GM12801 (cell line): ENCODE data around the gene PLAAT3.

ENCODE experiments used
- TF ChIP-seq, protein P1 (sequence below): IDR thresholded peaks from one replicate; pipeline ENCODE4 v1.5.1; 2011; ENCODE audit warnings: control low read depth; ENCODE audit not compliant: insufficient read length; ENCODE audit errors: extremely low read depth

Gene PLAAT3

DNA sequence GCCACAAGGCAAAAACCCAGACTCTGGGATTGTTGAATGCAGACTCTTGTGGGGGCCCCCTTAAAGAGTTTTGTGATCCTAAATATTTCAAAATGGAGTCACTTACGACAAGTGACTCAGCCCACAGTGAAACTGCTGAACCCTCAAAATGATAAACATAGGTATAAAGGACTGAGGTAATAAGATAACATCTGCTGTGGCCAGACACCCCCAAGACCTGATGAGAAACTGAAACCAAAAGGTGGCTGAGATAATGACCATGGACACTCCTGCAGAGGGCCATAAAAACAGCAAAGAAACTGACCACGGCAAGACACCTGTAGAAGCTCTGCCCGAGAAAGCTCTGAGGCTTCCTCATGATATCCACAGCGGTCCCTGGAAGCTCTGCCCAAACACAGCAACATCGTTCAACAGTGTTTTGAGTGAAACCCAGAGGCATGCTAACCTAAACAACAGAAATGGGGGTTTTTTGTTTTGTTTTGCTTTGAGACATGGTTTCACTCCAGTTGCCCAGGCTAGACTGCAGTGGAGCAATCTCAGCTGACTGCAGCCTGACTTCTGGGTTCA, 79.3 kb downstream of the PLAAT3 start:
- TF ChIP-seq, protein P1, sequence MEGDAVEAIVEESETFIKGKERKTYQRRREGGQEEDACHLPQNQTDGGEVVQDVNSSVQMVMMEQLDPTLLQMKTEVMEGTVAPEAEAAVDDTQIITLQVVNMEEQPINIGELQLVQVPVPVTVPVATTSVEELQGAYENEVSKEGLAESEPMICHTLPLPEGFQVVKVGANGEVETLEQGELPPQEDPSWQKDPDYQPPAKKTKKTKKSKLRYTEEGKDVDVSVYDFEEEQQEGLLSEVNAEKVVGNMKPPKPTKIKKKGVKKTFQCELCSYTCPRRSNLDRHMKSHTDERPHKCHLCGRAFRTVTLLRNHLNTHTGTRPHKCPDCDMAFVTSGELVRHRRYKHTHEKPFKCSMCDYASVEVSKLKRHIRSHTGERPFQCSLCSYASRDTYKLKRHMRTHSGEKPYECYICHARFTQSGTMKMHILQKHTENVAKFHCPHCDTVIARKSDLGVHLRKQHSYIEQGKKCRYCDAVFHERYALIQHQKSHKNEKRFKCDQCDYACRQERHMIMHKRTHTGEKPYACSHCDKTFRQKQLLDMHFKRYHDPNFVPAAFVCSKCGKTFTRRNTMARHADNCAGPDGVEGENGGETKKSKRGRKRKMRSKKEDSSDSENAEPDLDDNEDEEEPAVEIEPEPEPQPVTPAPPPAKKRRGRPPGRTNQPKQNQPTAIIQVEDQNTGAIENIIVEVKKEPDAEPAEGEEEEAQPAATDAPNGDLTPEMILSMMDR: no peak

DNA sequence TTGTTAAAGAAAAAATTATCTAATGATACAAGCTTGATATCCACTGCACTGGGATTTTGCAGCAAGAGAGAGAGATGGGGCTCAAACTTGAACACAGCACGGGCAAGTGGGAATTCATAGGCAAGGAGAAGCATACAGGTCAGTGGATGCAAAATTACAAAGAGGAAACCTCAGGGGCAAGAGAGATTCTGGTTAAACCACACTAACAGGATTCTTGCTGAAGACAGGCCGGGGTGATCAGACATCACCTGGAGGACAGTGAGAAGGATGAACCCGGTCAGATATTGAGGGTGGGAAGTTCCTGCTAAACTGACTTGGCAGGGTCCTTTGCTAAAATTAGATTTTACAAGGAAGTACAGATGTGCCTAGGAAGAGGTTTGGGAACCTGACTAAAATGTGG, 80.2 kb downstream of the PLAAT3 start:
- TF ChIP-seq, protein P1: no peak

DNA sequence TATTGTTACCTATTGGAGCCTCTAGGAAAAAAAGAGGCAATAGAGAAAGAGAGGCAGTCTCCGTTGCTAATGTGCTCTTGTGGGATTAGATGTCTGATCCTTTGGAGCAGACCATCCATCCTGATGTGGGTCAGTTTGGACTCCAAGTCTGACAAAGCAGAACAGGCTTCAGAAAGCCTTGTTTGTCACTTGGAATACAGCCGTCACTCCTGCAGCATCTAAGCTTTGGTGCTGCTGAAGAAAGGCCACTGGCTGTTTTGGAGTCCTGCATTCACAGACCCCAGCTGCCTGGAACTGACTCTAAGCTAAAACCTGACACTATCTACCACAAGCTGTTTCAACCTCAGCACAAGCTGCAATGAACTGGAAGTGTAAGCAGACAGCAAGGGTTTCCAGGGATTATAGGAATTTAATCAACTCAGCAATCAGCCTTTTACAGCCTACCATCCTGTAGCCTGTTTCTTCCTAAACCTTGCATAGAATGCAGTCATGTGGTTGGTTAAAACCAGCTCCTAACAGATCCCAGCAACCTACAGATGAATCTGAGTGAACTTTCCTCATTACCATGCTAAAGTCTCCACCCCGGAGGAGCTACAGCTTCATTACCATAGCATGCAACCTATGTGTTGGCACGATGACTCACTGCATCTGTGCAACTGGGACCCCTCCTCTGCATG, 81.3 kb downstream of the PLAAT3 start:
- TF ChIP-seq, protein P1: no peak

DNA sequence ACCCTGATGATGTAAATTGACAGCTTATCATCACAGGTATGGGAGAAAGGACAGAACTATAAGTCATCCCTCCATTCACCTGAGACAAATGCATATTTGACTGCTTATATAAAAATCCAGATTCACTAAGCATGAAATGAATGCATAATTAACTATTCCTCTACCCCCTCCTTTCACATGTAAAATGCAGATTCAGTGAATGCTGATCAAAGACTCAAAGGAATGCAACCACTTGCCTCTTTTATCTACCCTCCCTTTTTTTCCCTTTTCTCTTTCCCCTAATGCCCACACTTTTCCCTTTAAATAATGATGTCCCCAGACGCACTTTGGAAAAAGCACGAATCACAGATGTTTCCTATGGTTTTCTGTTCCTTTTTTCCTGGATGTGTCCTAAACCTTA, 82.1 kb downstream of the PLAAT3 start:
- TF ChIP-seq, protein P1: no peak

DNA sequence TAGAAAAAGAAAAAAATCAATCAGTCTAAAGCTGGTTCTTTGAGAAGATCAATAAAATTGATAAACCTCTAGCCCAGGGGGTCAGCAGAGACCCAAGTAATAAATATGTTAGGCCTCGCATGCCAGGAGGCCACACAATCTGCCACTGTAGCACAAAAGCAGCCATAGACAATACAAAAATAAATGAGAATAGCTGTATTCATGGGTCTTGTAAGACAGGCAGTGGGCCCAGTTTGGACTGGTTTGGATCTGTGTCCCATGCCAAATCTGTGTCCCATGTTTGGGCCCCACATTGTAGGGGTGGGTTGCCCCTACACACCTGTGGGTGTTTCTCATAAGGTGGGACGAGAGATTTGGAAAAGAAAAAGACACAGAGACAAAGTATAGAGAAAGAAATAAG, 84.2 kb downstream of the PLAAT3 start:
- TF ChIP-seq, protein P1: no peak

DNA sequence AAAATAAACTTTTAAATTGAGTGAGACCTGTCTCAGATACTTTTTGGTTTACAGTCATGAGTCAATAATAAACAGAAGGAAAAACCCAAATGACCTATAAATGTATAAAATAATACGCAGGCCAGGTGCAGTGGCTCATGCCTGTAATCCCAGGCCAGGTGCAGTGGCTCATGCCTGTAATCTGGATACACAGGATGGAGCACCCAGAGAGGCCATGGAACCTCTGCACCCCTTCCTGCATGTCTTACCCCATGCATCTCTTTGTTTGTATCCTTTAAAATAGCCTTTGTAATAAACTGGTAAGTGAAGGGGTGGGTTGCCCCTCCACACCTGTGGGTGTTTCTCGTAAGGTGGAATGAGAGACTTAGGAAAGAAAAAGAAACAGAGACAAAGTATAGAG, 86.6 kb downstream of the PLAAT3 start:
- TF ChIP-seq, protein P1: no peak
